HG02642 (cell line): Measurements from ENCODE around the gene USP21.

Experiments
- ATAC-seq: cut with Tn5 transposase; IDR thresholded peaks from one replicate; pipeline ENCODE4 v1.9.1; 2021; ENCODE audit warnings: mild to moderate bottlenecking; ENCODE audit not compliant: unreplicated experiment, poor library complexity

The USP21 gene

DNA sequence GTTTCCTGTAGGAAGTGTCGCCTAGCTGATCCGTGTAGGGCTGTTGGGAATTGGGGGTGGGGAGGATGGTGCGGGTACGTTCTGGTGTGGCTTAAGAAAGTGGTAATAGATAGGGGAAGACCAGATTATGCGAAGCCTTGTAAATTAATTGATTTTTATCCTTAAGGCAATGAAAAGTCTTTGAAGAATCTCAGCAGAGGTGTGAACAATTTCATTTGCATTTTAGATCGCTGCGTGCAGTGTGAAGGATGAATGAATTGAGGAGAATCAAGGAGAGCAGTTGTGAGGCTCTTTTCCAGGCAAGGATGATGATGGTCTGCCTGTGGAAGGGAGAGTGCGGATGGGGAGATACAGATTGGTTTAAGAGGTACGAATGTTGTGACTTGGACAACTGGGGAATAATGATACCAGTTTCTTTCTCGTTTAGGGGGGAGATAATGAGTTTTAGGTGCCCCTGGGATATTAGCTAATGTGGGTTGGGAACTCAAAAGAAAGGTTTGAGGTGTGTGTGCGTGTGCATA lies 26.0 kb upstream of the USP21 start:
- no peak for ATAC-seq

DNA sequence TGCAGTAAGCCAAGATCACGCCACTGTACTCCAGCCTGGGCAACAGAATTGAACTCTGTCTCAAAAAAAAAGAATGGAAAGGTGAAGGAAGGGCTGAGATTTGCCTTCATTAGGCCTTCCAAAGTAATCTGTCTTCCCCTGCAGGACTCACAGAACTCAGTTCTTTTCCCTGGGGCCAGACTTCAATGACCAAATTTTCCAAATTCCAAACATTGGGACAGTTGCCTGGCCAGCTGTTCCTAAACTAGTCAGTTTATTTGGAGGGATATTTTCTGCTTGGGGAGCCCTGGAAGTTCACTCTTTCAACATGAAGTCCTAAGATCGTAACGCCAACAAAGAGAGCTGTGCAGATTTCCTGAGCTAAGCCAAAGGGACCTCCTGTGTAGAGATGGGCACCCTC lies 21.4 kb upstream of the USP21 start:
- no peak for ATAC-seq

DNA sequence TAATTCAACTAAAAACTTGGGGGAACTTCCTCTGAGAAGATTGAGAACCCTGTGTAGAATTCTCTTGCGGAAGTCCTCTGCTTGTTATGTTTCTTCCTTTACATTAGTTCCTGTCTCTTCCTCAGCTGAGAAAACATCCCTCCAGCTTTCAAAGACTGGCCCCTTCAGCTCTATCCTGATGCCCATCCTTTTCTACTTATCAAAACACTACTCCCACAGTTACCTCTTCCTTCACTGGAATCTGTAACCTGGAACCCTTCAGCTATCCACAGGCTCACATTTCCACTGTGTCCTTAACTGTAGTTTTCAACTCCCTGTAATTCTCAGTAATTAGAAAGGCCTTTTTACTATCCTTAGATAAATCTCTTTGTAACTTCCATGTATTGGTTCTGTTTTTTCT lies 20.9 kb upstream of the USP21 start:
- no peak for ATAC-seq

DNA sequence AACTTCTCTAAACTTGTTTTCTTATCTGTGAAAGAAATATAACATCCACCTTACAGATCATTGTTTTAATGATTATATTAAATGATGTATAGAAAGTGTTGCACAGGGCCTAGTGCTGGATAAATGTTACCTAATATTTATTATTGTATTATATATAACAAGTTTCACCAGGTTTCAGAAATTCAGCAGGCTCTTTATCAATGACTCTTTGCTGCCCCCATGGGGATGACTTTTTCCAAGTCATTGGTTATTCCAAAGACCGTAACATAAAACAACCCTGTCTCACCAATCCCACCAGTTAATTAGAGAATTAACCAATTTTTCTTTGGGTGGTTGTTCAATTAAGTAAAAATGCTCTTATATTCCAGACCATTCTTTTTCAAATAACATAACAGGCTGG lies 19.5 kb upstream of the USP21 start:
- ATAC-seq: no peak

DNA sequence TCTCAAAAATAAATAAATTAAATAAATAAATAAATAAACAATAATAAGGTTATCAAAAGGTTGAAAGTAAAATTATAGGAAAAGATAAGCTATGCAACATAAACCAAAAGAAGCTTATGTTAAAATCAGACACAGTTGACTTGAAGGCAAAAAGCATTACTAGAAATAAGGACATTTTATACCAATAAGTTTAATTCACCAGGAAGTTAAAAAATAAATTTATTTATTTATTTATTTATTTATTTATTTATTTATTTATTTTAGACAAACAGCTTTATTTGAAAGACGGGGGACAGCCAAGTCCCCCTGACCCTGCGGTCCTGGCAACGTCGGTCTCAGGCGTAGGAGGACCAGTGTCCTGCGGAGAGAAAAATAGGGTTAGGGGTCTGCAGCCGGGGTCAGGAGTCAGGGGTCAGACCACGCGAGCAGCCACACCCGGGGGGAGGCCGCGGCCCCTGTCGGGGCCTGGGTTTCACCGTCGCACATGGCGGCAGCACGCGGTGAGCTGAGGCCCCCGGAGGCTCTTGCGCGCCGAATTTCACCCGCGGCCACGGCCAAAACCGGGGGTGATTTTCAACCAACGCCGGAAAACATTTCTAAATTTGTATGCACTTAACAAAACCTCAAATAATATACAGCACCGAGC lies 18.4 kb upstream of the USP21 start:
- no peak for ATAC-seq

DNA sequence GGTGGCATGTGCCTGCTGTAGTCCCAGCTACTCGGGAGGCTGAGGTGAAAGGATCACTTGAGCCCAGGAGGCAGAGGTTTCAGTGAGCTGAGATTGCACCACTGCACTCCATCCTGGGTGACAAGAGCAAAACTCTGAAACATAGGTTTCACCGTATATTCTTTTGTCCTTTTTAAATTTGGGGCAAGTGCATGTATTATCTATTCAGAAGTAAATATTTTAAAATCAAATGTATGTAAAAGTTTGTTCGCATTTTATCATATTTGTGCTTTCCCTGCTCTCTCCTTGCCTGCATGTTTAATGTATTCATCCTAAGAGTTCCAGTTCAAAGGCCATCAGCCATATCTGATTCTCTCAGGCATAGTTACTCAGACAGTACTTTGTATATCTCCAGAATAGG lies 13.5 kb upstream of the USP21 start:
- no peak for ATAC-seq

DNA sequence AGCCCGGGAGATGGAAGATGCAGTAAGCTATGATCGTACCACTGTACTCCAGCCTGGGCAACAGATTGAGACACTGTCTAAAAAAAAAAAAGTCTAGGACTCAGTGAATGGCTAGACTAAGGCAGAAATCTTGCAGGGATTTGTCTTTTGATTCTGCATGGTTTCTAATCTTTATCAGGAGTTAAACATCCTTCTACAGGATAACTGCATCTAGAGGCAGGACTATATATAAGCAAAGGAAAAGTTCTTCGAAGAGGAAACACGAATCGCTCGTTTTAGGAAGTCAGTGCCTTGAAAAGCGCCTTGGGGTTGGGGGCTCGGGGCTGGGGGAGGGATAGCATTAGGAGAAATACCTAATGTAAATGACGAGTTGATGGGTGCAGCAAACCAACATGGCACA lies 6.1 kb upstream of the USP21 start:
- no peak for ATAC-seq

DNA sequence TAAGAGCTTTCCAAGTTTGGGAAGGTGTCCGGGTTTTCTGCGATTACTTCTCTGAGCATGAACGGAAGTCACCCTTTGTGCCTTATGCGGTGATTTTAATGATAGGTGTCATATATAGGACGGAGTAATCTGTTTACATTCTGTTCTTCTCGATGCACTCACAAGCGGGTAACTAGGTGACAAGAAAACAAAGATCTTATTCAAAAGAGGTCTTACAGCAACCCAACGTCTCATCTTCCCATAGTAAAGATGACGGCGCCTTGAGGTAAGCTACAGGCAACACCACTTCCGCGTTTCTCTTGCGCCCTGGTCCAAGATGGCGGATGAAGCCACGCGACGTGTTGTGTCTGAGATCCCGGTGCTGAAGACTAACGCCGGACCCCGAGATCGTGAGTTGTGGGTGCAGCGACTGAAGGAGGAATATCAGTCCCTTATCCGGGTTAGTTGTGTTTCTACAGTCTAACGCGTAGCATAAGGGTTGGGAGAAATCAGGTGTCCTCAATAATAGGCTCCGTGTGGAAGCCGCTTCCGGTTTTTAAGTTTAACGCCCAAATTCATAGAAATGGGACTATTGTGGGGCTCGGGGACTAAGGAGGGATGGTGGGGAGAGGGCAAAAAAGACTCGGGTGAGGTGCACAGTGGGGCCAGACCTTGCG lies 5.5 kb upstream of the USP21 start, which contains the start of gene UFC1:
Gene UFC1, plus strand, starts transcription at position 297 of the 656 bp plus-strand sequence. Its CDS starts 20 bp downstream, at position 317.
- ATAC-seq: peak; percentile 94

DNA sequence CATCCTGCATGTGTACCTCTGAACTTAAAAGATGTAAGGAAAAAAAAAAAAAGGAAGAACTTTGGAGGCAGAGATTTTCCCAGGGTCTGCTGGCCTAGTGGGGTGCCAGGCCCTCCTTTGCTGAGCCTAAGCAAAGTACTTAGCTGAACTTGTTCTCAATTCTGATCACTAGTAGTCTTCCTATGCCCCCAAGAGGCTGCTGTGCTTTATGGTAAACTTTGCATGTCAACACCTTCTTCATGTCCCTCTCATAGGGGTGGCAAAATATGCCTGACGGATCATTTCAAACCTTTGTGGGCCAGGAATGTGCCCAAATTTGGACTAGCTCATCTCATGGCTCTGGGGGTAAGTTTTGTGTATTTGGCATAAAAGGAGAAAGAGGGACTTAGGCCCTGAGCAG lies 1.4 kb upstream of the USP21 start:
- no peak for ATAC-seq

DNA sequence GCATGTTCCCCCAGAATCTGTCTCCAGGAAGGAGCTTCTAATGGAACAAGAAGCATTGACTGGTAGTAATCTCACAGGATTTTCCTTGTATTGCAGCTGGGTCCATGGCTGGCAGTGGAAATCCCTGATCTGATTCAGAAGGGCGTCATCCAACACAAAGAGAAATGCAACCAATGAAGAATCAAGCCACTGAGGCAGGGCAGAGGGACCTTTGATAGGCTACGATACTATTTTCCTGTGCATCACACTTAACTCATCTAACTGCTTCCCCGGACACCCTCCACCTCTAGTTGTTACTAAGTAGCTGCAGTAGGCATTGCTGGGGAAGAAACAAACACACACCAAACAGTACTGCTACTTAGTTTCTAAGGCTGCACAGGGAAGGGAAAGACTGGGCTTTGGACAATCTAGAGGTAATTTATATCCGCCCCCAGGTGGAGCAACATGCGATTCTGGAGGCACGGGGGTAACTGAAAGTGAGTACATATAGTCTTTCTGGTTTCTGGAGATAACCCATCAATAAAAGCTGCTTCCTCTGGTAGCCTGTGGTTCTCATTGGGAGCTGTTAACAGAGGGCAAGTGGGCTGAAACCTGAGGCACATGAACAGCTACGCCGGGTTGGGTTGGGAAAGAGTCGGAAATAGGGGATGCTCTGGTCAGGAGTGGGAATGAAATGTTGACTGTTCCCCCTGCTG lies 837 bp upstream of the USP21 start:
- no peak for ATAC-seq

DNA sequence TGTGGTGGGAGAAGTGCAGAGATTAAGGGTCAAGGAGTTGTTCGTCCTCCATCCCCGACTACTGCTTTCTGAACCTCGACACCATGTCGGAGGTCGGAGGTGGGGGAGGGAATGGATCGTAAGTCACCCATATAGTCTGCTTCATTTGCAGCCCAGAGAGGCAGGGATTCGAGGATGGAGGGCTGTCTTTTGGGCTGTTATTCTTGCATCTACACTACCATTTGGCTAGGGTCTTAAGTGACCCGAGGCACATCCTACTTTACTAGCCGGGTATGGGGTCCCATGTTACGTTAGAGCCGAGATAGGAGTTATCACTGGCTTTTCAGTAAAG lies 578 bp downstream of the USP21 start:
- ATAC-seq: no peak

DNA sequence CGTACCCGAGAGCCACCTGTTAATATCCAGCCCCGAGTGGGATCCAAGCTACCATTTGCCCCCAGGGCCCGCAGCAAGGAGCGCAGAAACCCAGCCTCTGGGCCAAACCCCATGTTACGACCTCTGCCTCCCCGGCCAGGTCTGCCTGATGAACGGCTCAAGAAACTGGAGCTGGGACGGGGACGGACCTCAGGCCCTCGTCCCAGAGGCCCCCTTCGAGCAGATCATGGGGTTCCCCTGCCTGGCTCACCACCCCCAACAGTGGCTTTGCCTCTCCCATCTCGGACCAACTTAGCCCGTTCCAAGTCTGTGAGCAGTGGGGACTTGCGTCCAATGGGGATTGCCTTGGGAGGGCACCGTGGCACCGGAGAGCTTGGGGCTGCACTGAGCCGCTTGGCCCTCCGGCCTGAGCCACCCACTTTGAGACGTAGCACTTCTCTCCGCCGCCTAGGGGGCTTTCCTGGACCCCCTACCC lies 1.4 kb downstream of the USP21 start:
- no peak for ATAC-seq

DNA sequence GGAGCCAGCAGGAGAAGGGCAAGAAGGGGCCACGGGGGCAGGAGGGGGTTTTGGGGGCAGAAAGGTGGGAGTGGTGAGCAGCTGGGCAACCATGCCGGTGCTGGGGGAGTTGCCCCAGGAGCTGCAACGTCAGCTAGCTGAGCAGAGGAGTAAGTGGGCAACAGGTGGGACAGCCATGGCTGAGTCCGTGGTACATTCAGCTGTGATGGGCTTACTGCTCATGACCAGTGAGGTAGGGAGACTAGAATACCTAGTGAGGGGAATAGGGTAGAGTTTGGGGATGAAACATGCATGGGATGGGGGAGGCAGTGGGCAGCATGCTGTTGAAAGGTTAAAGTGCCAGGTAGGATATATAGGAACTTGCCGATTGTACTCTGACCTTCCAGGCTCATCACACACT lies 2.4 kb downstream of the USP21 start:
- ATAC-seq: no peak

DNA sequence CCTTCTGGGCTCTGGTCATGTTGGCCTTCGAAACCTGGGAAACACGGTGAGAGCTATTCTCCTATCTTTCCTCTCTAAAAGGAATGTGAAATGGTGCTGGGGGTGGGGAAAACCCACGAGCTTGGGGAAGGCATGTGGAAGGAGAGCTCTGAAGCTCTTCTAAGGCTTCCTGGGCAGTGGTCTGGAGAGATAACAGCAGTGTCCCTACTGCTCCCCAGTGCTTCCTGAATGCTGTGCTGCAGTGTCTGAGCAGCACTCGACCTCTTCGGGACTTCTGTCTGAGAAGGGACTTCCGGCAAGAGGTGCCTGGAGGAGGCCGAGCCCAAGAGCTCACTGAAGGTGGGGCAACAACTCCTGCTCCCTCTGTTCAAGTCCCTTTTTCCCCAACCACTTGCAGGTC lies 2.8 kb downstream of the USP21 start:
- ATAC-seq: no peak

DNA sequence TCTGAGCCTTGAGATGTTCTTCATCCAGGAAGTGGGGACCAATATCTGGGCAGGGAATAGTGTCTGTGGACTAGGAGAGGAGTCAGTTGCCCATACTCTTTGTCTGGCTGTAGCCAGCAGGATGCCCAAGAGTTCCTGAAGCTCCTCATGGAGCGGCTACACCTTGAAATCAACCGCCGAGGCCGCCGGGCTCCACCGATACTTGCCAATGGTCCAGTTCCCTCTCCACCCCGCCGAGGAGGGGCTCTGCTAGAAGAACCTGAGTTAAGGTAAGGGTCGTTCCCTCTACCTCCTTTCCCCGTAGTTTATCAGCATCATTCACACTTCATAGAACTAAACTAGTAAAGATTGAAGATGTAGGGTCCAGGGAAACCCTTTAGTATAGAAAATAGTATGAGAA lies 3.5 kb downstream of the USP21 start:
- no peak for ATAC-seq

DNA sequence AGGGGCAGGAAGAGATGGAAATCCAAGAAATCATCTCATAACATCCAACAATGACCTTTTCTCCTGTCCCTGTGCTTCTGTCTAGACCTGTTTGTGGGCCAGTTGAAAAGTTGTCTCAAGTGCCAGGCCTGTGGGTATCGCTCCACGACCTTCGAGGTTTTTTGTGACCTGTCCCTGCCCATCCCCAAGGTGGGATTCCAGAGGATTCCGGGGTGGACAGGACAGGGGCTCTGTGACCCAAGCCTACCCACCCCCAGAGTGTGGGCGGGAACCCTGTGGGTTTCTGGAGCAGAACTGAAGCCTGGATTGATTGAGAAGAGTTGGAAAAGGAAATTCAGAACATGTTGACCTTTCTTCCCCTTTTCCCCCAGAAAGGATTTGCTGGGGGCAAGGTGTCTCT lies 4.5 kb downstream of the USP21 start:
- ATAC-seq: no peak

DNA sequence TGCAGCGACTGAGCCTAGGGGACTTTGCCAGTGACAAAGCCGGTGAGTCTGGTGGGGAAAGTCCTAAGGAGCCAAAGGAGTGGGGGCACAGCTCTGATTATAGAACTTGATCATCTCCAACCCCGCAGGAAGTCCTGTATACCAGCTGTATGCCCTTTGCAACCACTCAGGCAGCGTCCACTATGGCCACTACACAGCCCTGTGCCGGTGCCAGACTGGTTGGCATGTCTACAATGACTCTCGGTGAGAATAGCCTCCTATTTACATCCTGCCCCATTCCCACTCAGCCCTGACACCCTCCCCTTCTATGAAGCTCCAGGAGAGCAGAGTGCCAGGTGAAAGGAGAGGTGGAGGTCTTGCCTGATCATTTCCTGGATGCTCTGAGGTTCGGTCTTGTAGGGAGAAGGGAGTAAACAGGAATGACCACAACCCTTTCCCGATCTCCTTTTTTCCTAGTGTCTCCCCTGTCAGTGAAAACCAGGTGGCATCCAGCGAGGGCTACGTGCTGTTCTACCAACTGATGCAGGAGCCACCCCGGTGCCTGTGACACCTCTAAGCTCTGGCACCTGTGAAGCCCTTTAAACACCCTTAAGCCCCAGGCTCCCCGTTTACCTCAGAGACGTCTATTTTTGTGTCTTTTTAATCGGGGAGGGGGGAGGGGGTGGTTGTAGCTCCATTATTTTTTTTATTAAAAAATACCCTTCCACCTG lies 5.8 kb downstream of the USP21 start:
- no peak for ATAC-seq

DNA sequence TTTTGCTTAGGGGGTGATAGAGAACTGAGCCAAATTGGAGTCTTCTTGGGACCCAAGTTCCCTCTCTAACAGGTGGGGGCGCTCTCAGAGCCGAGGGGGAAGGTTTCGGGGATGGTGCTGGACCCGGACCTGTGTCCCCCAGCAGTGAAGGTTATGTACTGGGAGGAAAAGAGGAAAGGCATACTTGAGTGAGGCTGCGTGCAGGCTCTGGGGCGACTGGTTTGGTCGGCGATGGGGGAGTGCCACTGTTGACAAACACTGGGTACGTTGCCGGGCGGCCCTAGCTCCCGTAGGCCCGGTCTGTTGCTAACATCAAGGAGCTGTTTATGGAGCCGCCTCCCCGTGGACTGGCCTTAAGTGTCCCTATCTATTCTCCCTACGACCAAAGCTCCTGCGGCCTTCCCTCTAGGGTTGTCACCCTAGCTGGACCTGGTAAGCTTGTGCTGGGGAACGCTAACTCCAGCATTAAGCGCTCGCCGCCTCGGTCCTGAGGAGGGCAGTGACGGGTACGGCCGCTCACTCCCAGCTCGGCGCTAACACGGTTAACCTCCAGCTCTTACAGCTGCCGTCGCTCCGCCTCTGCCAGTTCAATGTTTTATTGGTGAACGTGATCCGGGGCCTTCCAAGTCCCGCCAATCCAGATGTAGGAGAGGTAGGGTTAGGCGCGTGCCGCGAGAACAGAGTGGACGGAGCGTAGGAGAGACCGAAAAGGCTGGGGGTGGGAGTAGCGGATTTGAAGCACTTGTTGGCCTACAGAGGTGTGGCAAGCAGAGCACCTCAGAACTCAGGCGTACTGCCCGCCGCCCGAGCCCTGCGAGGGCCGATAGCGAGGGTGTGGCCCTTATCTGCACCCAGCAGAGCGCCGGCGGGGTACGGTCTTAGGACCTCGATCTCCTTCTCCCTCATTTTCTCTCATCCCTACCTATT lies 6.7 kb downstream of the USP21 start, which contains the start of gene PPOX:
Gene PPOX, plus strand, starts transcription at position 685 of the 927 bp plus-strand sequence. CDS start 422 bp downstream, outside the sequence.
- peak; percentile 92 for ATAC-seq

DNA sequence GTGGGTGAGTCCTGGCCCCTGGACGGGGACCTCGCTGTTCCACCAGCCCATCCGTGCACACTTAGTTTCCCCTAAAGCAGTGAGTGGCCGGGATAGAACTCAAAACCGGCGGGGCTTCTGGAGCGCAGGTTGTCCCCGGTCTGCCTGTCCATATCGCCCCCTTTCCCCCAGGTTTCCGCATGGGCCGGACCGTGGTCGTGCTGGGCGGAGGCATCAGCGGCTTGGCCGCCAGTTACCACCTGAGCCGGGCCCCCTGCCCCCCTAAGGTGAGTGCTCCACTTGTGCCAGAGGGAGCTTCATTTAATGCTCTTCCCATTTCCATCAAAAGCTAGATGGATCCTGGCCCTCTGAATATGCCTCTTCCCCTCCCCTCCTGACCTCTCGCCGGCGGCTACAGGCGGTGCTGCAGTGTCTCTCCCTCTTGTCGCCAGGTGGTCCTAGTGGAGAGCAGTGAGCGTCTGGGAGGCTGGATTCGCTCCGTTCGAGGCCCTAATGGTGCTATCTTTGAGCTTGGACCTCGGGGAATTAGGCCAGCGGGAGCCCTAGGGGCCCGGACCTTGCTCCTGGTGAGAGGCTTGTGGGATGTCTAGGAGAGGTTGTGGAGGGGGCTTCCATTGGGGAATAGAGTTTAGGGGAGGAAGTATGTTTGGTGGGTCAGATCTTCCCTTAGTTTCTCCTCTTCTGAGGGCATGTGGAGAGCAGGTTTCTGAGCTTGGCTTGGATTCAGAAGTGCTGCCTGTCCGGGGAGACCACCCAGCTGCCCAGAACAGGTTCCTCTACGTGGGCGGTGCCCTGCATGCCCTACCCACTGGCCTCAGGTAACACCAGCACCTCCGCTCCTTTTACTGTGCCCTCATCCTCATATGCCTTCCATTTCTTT lies 7.6 kb downstream of the USP21 start:
- no peak for ATAC-seq
